Karpas-422 (cell line): ENCODE measurements around the gene TRAK1. TPM values are rescaled to one million over a fixed set of nuclear protein-coding genes. Genes with fewer than 3 reads are reported as not detected.

ENCODE experiments used
- DNase-seq: peaks from one replicate; pipeline ENCODE4 v3.0.0-alpha.2; 2015
- H2AFZ ChIP-seq: fragments of 200-600 bp; sonication (generic); 2 replicates; pipeline ENCODE4 v1.6.1; 2014; ENCODE audit warnings: antibody characterized with exemption, low read length, mixed read lengths
- H3K27ac ChIP-seq: fragments of 200-600 bp; sonication (generic); 2 replicates; pipeline ENCODE4 v1.5.1; 2014; ENCODE audit warnings: mild to moderate bottlenecking, low read length, moderate library complexity
- H3K27me3 ChIP-seq: fragments of 200-600 bp; sonication (generic); 2 replicates; pipeline ENCODE4 v1.6.1; 2014; ENCODE audit warnings: low read length, mixed read lengths
- H3K36me3 ChIP-seq: fragments of 200-600 bp; sonication (generic); 2 replicates; pipeline ENCODE4 v1.6.1; 2014; ENCODE audit warnings: low read length, mixed read lengths; ENCODE audit not compliant: insufficient read depth
- H3K4me1 ChIP-seq: fragments of 200-600 bp; sonication (generic); 2 replicates; pipeline ENCODE4 v1.6.1; 2014; ENCODE audit warnings: mild to moderate bottlenecking, low read length, mixed read lengths
- H3K4me2 ChIP-seq: fragments of 200-600 bp; sonication (generic); 2 replicates; pipeline ENCODE4 v1.6.1; 2014; ENCODE audit warnings: low read length, low read depth, mild to moderate bottlenecking; ENCODE audit not compliant: poor library complexity, severe bottlenecking
- H3K4me3 ChIP-seq: fragments of 200-600 bp; sonication (generic); 2 replicates; pipeline ENCODE4 v1.5.1; 2014; ENCODE audit warnings: mild to moderate bottlenecking, antibody characterized with exemption, low read length, mixed read lengths
- H3K79me2 ChIP-seq: fragments of 200-600 bp; sonication (generic); 2 replicates; pipeline ENCODE4 v1.6.1; 2014; ENCODE audit warnings: mild to moderate bottlenecking, low read length, mixed read lengths
- H3K9ac ChIP-seq: fragments of 200-600 bp; sonication (generic); 2 replicates; pipeline ENCODE4 v1.6.0; 2014; ENCODE audit warnings: low read length
- H3K9me2 ChIP-seq: fragments of 200-600 bp; sonication (generic), shearing (Covaris generic); replicated peaks from 2 replicates; pipeline ENCODE4 v1.6.0; 2014; ENCODE audit warnings: mild to moderate bottlenecking, low read length, moderate library complexity; ENCODE audit not compliant: insufficient read depth
- H3K9me3 ChIP-seq: fragments of 300-700, 200-600 bp; sonication (generic); 2 replicates; pipeline ENCODE4 v1.6.1; 2014; ENCODE audit warnings: low read length, mixed read lengths
- H4K20me1 ChIP-seq: fragments of 200-600 bp; sonication (generic); 2 replicates; pipeline ENCODE4 v1.6.1; 2014; ENCODE audit warnings: mild to moderate bottlenecking, antibody characterized with exemption, low read length, low read depth; ENCODE audit not compliant: insufficient read depth
- total RNA-seq: library from RNA; depleted of rRNA; stranded (reverse); fragments of >200 nt; shearing (Covaris generic); gene quantifications from 2 replicates; pipeline ENCODE4 v1.2.3, GENCODE V29; 2014; ENCODE audit warnings: low replicate concordance

TRAK1 gene
- total RNA-seq, 1 experiment from 2014 or later = 72.8 TPM

GRCh38 chr3:42166662-42167300, 75.6 kb downstream of the TRAK1 start:
- no peak overlapping the region for H2AFZ ChIP-seq
- peak overlapping the region; percentile 53 for H3K27ac ChIP-seq
- H3K9ac ChIP-seq = no peak overlapping the region
- peaks cover 92% of the 10 kb centered on the region for H3K79me2 ChIP-seq
- H4K20me1 ChIP-seq = no peaks in the 10 kb centered on the region
- no peaks in the 10 kb centered on the region for H3K36me3 ChIP-seq
- no peak for DNase-seq
- H3K4me3 ChIP-seq = no peak overlapping the region
- no peaks in the 10 kb centered on the region for H3K9me2 ChIP-seq
- H3K4me1 ChIP-seq = peaks cover 89% of the 10 kb centered on the region
- no peaks in the 10 kb centered on the region for H3K9me3 ChIP-seq
- no peak overlapping the region for H3K4me2 ChIP-seq
- H3K27me3 ChIP-seq = no peaks in the 10 kb centered on the region

- DNase-seq = peak; percentile 57
- Histone ChIP-seq H3K9ac (peak overlapping the region; percentile 67), H3K79me2 (peaks cover 92% of the 10 kb centered on the region), H3K36me3 (no peaks in the 10 kb centered on the region), H3K27me3 (no peaks in the 10 kb centered on the region), H2AFZ (no peak overlapping the region), H3K9me3 (no peaks in the 10 kb centered on the region), H3K9me2 (no peaks in the 10 kb centered on the region), H3K4me2 (peak overlapping the region; percentile 70), H4K20me1 (no peaks in the 10 kb centered on the region), H3K27ac (peak overlapping the region; percentile 95), H3K4me1 (peaks cover 90% of the 10 kb centered on the region), H3K4me3 (peak overlapping the region; percentile 31)
These were observed 78.5 kb downstream of the TRAK1 start for GRCh38 chr3:42169579-42170120.

- H3K27ac ChIP-seq = peak overlapping the region; percentile 95
- H4K20me1 ChIP-seq = no peaks in the 10 kb centered on the region
- peak overlapping the region; percentile 42 for H3K4me2 ChIP-seq
- no peak overlapping the region for H2AFZ ChIP-seq
- no peaks in the 10 kb centered on the region for H3K27me3 ChIP-seq
- 0 out of 2 replicates have a peak, but pooled peaks cover 10% of the 10 kb centered on the region for H3K36me3 ChIP-seq
- H3K9me2 ChIP-seq = no peaks in the 10 kb centered on the region
- H3K4me1 ChIP-seq = peaks cover 95% of the 10 kb centered on the region
- peaks cover 92% of the 10 kb centered on the region for H3K79me2 ChIP-seq
- H3K9ac ChIP-seq = peak overlapping the region; percentile 50
- no peak overlapping the region for H3K4me3 ChIP-seq
- no peak for DNase-seq
- H3K9me3 ChIP-seq = no peaks in the 10 kb centered on the region
These were observed 81.0 kb downstream of the TRAK1 start for GRCh38 chr3:42172047-42172654.

- peaks cover 99% of the 10 kb centered on the region for H3K4me1 ChIP-seq
- H4K20me1 ChIP-seq = no peaks in the 10 kb centered on the region
- no peaks in the 10 kb centered on the region for H3K27me3 ChIP-seq
- H3K79me2 ChIP-seq = peaks cover 92% of the 10 kb centered on the region
- H3K4me2 ChIP-seq = peak overlapping the region; percentile 56
- no peak for DNase-seq
- H3K9ac ChIP-seq = 0 out of 2 replicates have a peak overlapping the region, but pooled peaks have one; percentile 2
- H3K36me3 ChIP-seq = peaks cover 17% of the 10 kb centered on the region; the same call in 1 of the 2 replicates
- no peak overlapping the region for H2AFZ ChIP-seq
- no peaks in the 10 kb centered on the region for H3K9me3 ChIP-seq
- no peak overlapping the region for H3K4me3 ChIP-seq
- H3K9me2 ChIP-seq = no peaks in the 10 kb centered on the region
- H3K27ac ChIP-seq = peak overlapping the region; percentile 95
These were observed 82.2 kb downstream of the TRAK1 start for GRCh38 chr3:42173307-42173706.

- H3K27me3 ChIP-seq = no peaks in the 10 kb centered on the region
- peak overlapping the region; percentile 65 for H3K9ac ChIP-seq
- H3K36me3 ChIP-seq = peaks cover 17% of the 10 kb centered on the region; the same call in 1 of the 2 replicates
- peaks cover 99% of the 10 kb centered on the region for H3K4me1 ChIP-seq
- peak overlapping the region; percentile 24 for H3K4me3 ChIP-seq
- H2AFZ ChIP-seq = no peak overlapping the region
- peak overlapping the region; percentile 95 for H3K27ac ChIP-seq
- H3K9me2 ChIP-seq = no peaks in the 10 kb centered on the region
- H3K79me2 ChIP-seq = peaks cover 96% of the 10 kb centered on the region
- H3K9me3 ChIP-seq = no peaks in the 10 kb centered on the region
- no peaks in the 10 kb centered on the region for H4K20me1 ChIP-seq
- DNase-seq = peak; percentile 71
- H3K4me2 ChIP-seq = peak overlapping the region; percentile 68
These were observed 83.7 kb downstream of the TRAK1 start for GRCh38 chr3:42174679-42175385.

- peak; percentile 78 for DNase-seq
- Histone ChIP-seq H3K4me3 (peak overlapping the region; percentile 24), H3K4me1 (peaks cover 92% of the 10 kb centered on the region), H3K79me2 (peaks cover 95% of the 10 kb centered on the region), H3K27me3 (no peaks in the 10 kb centered on the region), H3K27ac (peak overlapping the region; percentile 95), H3K36me3 (peaks cover 17% of the 10 kb centered on the region; the same call in 1 of the 2 replicates), H3K4me2 (peak overlapping the region; percentile 68), H3K9me2 (no peaks in the 10 kb centered on the region), H2AFZ (no peak overlapping the region), H3K9ac (peak overlapping the region; percentile 65), H4K20me1 (no peaks in the 10 kb centered on the region), H3K9me3 (no peaks in the 10 kb centered on the region)
These were observed 84.5 kb downstream of the TRAK1 start for GRCh38 chr3:42175386-42176240.

GRCh38 chr3:42176242-42177034, 85.3 kb downstream of the TRAK1 start:
- Histone ChIP-seq H3K27me3 (no peaks in the 10 kb centered on the region), H3K4me2 (peak overlapping the region; percentile 68), H2AFZ (no peak overlapping the region), H3K36me3 (peaks cover 17% of the 10 kb centered on the region; the same call in 1 of the 2 replicates), H3K4me1 (peaks cover 86% of the 10 kb centered on the region), H3K9me2 (no peaks in the 10 kb centered on the region), H3K27ac (peak overlapping the region; percentile 95), H3K9me3 (no peaks in the 10 kb centered on the region), H4K20me1 (no peaks in the 10 kb centered on the region), H3K9ac (peak overlapping the region; percentile 65), H3K79me2 (peaks cover 97% of the 10 kb centered on the region), H3K4me3 (no peak overlapping the region)
- DNase-seq = no peak
